NCI-H128 (cell line): ENCODE results near the gene TRAF7.

Experiments
- DNase-seq: peaks from one replicate; lab custom pipeline; 2025; ENCODE audit not compliant: unreplicated experiment; lab: John Stamatoyannopoulos, UW

Gene TRAF7

DNA sequence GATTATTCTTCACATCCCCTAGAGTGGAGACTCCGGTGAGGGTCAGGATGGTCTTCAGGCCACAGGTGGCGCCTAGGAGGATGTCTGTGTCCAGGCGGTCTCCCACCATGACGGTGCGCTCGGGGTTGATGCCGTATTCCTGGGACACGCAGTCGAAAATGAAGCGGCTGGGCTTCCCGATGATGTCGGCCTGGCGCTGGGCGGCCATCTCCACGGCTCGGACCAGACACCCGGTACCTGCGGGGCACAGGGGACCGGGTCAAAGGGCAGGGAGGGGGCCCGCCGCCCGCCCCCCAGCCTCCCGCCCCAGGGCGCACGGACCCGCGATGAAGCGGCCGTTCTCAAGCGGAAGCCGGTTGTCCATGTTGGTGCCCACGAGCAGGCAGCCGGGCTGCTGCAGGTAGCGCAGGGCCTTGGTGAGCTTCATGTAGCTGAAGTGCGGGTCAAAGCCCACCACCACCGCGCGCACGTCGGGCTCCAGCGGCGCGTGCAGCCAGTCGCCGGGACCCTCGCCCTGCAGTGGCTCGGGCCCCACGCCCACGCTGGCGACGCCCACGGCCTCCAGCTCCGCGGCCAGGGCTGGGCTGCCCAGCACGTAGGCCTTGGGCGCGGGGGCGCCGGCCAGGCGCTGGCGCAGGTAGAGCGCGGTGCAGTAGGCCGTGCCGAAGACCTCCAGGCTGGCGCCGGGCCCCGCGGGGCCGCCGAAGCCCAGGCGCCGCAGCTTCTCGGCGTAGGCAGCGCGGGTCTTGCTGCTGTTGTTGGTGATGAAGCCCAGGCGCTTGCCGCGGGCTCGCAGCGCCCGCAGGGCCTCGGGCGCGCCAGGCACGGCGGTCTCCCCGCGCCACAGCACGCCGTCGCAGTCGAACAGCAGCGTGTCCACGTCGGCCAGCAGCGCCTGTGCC, 58.5 kb downstream of the TRAF7 start:
- no peak for DNase-seq

DNA sequence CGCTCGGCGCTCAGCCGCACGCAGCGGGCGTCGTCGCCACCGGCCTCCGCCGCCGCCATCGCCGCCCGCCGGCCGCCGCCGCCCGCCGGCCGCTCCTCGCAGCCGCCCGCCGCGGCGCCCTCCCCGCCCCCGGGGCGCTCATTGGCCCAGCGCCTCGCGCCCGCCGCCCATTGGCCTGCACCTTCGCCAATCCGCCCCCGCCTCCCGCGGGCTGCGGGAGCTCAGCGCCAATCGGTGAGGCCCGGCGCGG, 59.1 kb downstream of the TRAF7 start, which contains the start of gene PGP:
TSS of gene PGP (minus strand) at position 122 of the 250 bp plus-strand sequence. CDS start at position 59, 63 bp downstream.
- DNase-seq: no peak

GRCh38 chr16:2216330-2216729, 60.7 kb downstream of the TRAF7 start:
- DNase-seq: no peak

- peak; percentile 90 for DNase-seq
Observed at GRCh38 chr16:2223221-2223941, 67.8 kb downstream of the TRAF7 start, which contains the start of gene E4F1. TSS of gene E4F1 (plus strand) at chr16:2223591. CDS start at chr16:2223614, 23 bp downstream.

DNA sequence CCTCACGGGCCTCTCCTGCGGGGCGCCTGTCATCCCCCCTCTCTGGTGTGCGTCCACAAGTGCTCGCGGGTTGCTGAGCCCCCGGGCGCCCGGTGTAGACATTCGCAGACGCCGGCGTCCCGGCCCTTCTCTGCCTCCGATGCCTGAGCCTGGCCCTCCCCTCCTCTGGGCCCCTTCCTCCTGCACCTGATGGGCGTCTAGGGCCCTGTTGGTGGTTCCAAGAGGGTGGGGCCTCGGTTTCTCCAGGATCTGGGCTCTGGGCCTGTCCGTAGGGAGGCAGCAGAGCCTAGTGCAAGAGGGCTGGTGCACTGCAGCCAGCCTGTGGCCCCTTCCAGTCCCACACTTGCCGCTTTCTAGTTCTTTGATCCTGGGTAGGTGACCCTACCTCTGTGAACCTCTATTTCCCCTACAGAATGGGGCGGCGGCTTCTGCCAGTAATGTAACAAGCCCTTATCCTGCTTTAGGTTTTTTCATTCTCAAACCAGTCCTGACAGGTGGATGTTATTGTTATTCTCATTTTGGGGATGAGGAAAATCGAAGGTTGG, 68.4 kb downstream of the TRAF7 start:
- DNase-seq: no peak

DNA sequence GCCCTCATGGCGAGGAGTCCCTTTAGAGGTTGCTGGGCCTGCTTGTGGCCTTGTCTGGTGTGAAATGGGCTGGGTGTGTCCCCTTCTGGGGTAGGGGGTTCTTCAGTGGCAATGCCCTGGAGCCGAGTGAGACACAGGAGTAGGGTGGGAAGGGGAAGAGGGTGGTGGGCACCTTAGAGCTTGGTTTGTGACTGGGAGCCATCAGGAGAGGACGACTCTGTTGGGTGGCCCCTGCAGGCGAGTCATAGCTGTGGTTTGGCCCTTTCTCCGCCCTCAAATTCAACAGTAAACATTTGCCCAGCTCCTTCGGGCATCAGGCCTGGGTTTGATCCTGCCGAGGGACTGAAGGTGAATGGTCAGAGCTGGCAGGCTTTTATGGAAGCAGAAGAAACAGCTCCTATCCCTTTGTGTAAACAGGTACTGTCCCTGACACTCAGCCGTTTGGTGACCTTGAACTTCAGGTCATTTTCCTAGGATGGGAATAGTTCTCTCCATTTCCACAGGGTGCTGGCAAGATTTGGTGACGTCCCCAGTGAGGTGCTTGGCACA, 70.7 kb downstream of the TRAF7 start:
- DNase-seq: no peak

- no peak for DNase-seq
Observed at GRCh38 chr16:2226918-2227317, 71.3 kb downstream of the TRAF7 start.
